H1 (cell line): Measurements from ENCODE around the gene OR10J4. TPM values are rescaled to one million over a fixed set of nuclear protein-coding genes. Genes with fewer than 3 reads are reported as not detected.

Source experiments
- CTCF ChIA-PET: fragments of 300-600 bp; sonication (Branson Sonifier 250); formaldehyde crosslinking; loops from one replicate; lab custom pipeline; 2021; ENCODE audit not compliant: partially characterized antibody; lab: Charles Lee
- POLR2A ChIA-PET: fragments of 300-600 bp; sonication (Branson Sonifier 250); formaldehyde crosslinking; loops from one replicate; lab custom pipeline; 2021; ENCODE audit warnings: inconsistent platforms; ENCODE audit not compliant: partially characterized antibody; lab: Charles Lee
- DNase-seq, 2 experiments: peaks; one replicate each; pipeline versions ENCODE4 v3.0.0 to v3.0.0-alpha.2; 2010 to 2022; ENCODE audit warnings: low spot score in 2 of 2, low read depth in 1 of 2, mixed read lengths in 1 of 2
- FAIRE-seq: peaks from 2 replicates; lab custom pipeline; 2011; peaks lifted over from hg19 to GRCh38; lab: Jason Lieb, UNC
- H2AFZ ChIP-seq: 2 replicates; pipeline ENCODE4 v1.8.1; 2012; ENCODE audit warnings: low read length, inconsistent platforms
- H2AK5ac ChIP-seq: 2 replicates; pipeline ENCODE4 v1.6.1; 2013; ENCODE audit warnings: low read depth, low read length
- H2BK120ac ChIP-seq: replicated peaks from 2 replicates; pipeline ENCODE3; 2013; ENCODE audit warnings: low read depth, low read length, inconsistent platforms
- H2BK12ac ChIP-seq: 2 replicates; pipeline ENCODE4 v1.6.1; 2013; ENCODE audit warnings: low read depth, low read length
- H2BK15ac ChIP-seq: 2 replicates; pipeline ENCODE4 v1.6.1; 2013; ENCODE audit warnings: low read length
- H2BK20ac ChIP-seq: 2 replicates; pipeline ENCODE4 v1.6.1; 2013; ENCODE audit warnings: low read length
- H2BK5ac ChIP-seq: 2 replicates; pipeline ENCODE4 v1.6.1; 2013; ENCODE audit warnings: low read depth, low read length
- H3K14ac ChIP-seq: 2 replicates; pipeline ENCODE4 v1.6.1; 2013; ENCODE audit warnings: inconsistent platforms; ENCODE audit not compliant: insufficient read length
- H3K18ac ChIP-seq: 2 replicates; pipeline ENCODE4 v1.6.1; 2013; ENCODE audit warnings: low read length; ENCODE audit errors: extremely low read depth
- H3K23ac ChIP-seq: 2 replicates; pipeline ENCODE4 v1.6.1; 2013; ENCODE audit warnings: inconsistent platforms; ENCODE audit not compliant: insufficient read length
- H3K23me2 ChIP-seq: 2 replicates; pipeline ENCODE4 v1.6.1; 2013; ENCODE audit warnings: low read depth, low read length
- H3K27ac ChIP-seq: 2 replicates; pipeline ENCODE4 v1.6.1; 2011; ENCODE audit warnings: low read depth, low read length, inconsistent platforms
- H3K27me3 ChIP-seq, 4 experiments: replicated peaks in 1 of 4; 1 replicate in 1 of 4; 2 replicates in 3 of 4; pipeline versions ENCODE4 v1.6.1 to v1.8.1; 2011 to 2013; ENCODE audit warnings: low read length in 3 of 4, mild to moderate bottlenecking in 3 of 4, inconsistent platforms in 2 of 4, mixed read lengths in 2 of 4, moderate library complexity in 1 of 4; ENCODE audit not compliant: control insufficient read depth in 3 of 4, insufficient read depth in 3 of 4; ENCODE audit errors: extremely low read depth in 1 of 4
- H3K36me3 ChIP-seq, 4 experiments: 2 replicates each; pipeline versions ENCODE4 v1.6.1 to v1.8.1; 2011 to 2013; ENCODE audit warnings: mild to moderate bottlenecking in 4 of 4, low read length in 3 of 4, moderate library complexity in 2 of 4, control low read depth in 1 of 4, inconsistent platforms in 1 of 4; ENCODE audit not compliant: insufficient read depth in 4 of 4, control insufficient read depth in 2 of 4
- H3K4ac ChIP-seq: replicated peaks from 2 replicates; pipeline ENCODE3; 2013; ENCODE audit warnings: low read length, low read depth, mixed read lengths, inconsistent platforms; ENCODE audit not compliant: insufficient read length
- H3K4me1 ChIP-seq, 4 experiments: replicated peaks in 1 of 4; 1 replicate in 1 of 4; 2 replicates in 3 of 4; pipeline versions ENCODE4 v1.6.1 to v1.8.1; 2011 to 2013; ENCODE audit warnings: low read length in 3 of 4, inconsistent platforms in 2 of 4, mixed read lengths in 1 of 4; ENCODE audit not compliant: insufficient read depth in 4 of 4, control insufficient read depth in 3 of 4
- H3K4me2 ChIP-seq, 2 experiments: 2 replicates each; pipeline versions ENCODE4 v1.6.1 to v1.8.1; 2011 to 2013; ENCODE audit warnings: low read depth in 2 of 2, low read length in 2 of 2, control low read depth in 1 of 2, inconsistent platforms in 1 of 2, mild to moderate bottlenecking in 1 of 2; ENCODE audit not compliant: insufficient read depth in 1 of 2
- H3K4me3 ChIP-seq, 4 experiments: fragments of 200-600, 300-600 bp in 1 of 4; sonication (generic), shearing (Covaris generic), sonication (Bioruptor Twin) in 1 of 4; 2 replicates each; pipeline versions ENCODE4 v1.5.1 to v1.8.1; 2011 to 2016; ENCODE audit warnings: low read length in 4 of 4, low read depth in 3 of 4, control low read depth in 2 of 4, inconsistent platforms in 2 of 4, mild to moderate bottlenecking in 2 of 4, mixed read lengths in 1 of 4, moderate library complexity in 1 of 4; ENCODE audit not compliant: insufficient read depth in 2 of 4; ENCODE audit errors: extremely low read depth in 1 of 4
- H3K56ac ChIP-seq: replicated peaks from 2 replicates; pipeline ENCODE3; 2013; ENCODE audit warnings: low read depth, mild to moderate bottlenecking, mixed read lengths, low read length, inconsistent platforms; ENCODE audit not compliant: insufficient read length
- H3K79me1 ChIP-seq: 2 replicates; pipeline ENCODE4 v1.6.1; 2013; ENCODE audit warnings: low read depth, low read length, control low read depth
- H3K79me2 ChIP-seq, 2 experiments: 2 replicates each; pipeline versions ENCODE4 v1.6.1 to v1.8.1; 2012 to 2013; ENCODE audit warnings: low read length in 2 of 2, mild to moderate bottlenecking in 2 of 2, inconsistent platforms in 1 of 2; ENCODE audit not compliant: insufficient read depth in 2 of 2, control insufficient read depth in 1 of 2
- H3K9ac ChIP-seq, 4 experiments: replicated peaks in 1 of 4; 1 replicate in 1 of 4; 2 replicates in 3 of 4; pipeline versions ENCODE4 v1.6.1 to v1.8.1; 2011 to 2013; ENCODE audit warnings: low read depth in 3 of 4, low read length in 3 of 4, control low read depth in 2 of 4, mild to moderate bottlenecking in 2 of 4, moderate library complexity in 2 of 4, inconsistent platforms in 1 of 4; ENCODE audit errors: extremely low read depth in 1 of 4
- H3K9me3 ChIP-seq, 2 experiments: 2 replicates each; pipeline versions ENCODE4 v1.6.1 to v1.8.1; 2012 to 2013; ENCODE audit warnings: mild to moderate bottlenecking in 2 of 2, moderate library complexity in 2 of 2, control low read depth in 1 of 2, inconsistent platforms in 1 of 2, low read depth in 1 of 2, low read length in 1 of 2, mixed read lengths in 1 of 2; ENCODE audit not compliant: insufficient read depth in 2 of 2
- H4K20me1 ChIP-seq, 2 experiments: replicated peaks in 1 of 2; 2 replicates each; pipeline versions ENCODE3 to v1.8.1; 2011 to 2013; ENCODE audit warnings: inconsistent platforms in 2 of 2, low read length in 2 of 2, mild to moderate bottlenecking in 1 of 2; ENCODE audit not compliant: insufficient read depth in 2 of 2, control insufficient read depth in 1 of 2
- H4K5ac ChIP-seq: 2 replicates; pipeline ENCODE4 v1.6.1; 2013; ENCODE audit warnings: low read length, low read depth, mixed read lengths, inconsistent platforms; ENCODE audit not compliant: insufficient read length
- H4K8ac ChIP-seq: 2 replicates; pipeline ENCODE4 v1.8.0; 2013; ENCODE audit warnings: mild to moderate bottlenecking, moderate library complexity, low read length, inconsistent platforms; ENCODE audit not compliant: insufficient read depth; ENCODE audit errors: extremely low read depth
- H4K91ac ChIP-seq: replicated peaks from 2 replicates; pipeline ENCODE3; 2013; ENCODE audit warnings: low read length, mixed read lengths, inconsistent platforms; ENCODE audit not compliant: insufficient read length
- BRCA1 ChIP-seq: IDR thresholded peaks from 2 replicates; pipeline ENCODE4 v1.6.1; 2012; ENCODE audit warnings: low read depth, low read length, improper control_type of control experiment
- CTCF ChIP-seq, 3 experiments: IDR thresholded peaks; 1 replicate in 2 of 3; 2 replicates in 1 of 3; pipeline versions ENCODE4 v1.5.1 to v1.6.1; 2011; ENCODE audit warnings: low read length in 3 of 3, mild to moderate bottlenecking in 3 of 3, inconsistent platforms in 2 of 3, low read depth in 1 of 3, moderate library complexity in 1 of 3; ENCODE audit not compliant: insufficient read depth in 1 of 3; ENCODE audit errors: control extremely low read depth in 1 of 3
- KDM1A ChIP-seq: fragments of 200-600, 300-600 bp; sonication (generic); IDR thresholded peaks from 2 replicates; pipeline ENCODE4 v1.7.1; 2016; ENCODE audit warnings: mild to moderate bottlenecking, low read length, borderline replicate concordance
- PHF8 ChIP-seq: fragments of 200-600 bp; sonication (generic); conservative IDR thresholded peaks from 2 replicates; pipeline ENCODE4 v1.7.1; 2012; ENCODE audit warnings: low read depth, mild to moderate bottlenecking, inconsistent platforms, low read length, moderate library complexity
- SAP30 ChIP-seq: fragments of 300-600 bp; sonication (generic); IDR thresholded peaks from 2 replicates; pipeline ENCODE4 v1.7.1; 2012; ENCODE audit warnings: low read length, moderate library complexity, mild to moderate bottlenecking, inconsistent platforms; ENCODE audit not compliant: insufficient read depth, insufficient replicate concordance
- SIX5 ChIP-seq: IDR thresholded peaks from 2 replicates; pipeline ENCODE4 v1.6.1; 2011; ENCODE audit warnings: mild to moderate bottlenecking, low read depth, low read length
- TEAD4 ChIP-seq: IDR thresholded peaks from 2 replicates; pipeline ENCODE4 v1.6.1; 2012; ENCODE audit warnings: low read depth, low read length, inconsistent platforms, mixed read lengths
- YY1 ChIP-seq: IDR thresholded peaks from 2 replicates; pipeline ENCODE4 v1.6.1; 2011; ENCODE audit warnings: low read depth, mild to moderate bottlenecking, low read length
- WGBS, 2 experiments: shearing (Covaris generic) in 1 of 2; methylation state at CpG; one replicate each; pipeline versions ENCODE4 v1.1.6 to v1.1.7; 2013 to 2015; ENCODE audit warnings: low lambda C conversion rate in 2 of 2, mixed read lengths in 2 of 2, inconsistent platforms in 1 of 2, low coverage in 1 of 2, missing lambda C conversion rate in 1 of 2; ENCODE audit not compliant: insufficient replicate concordance in 2 of 2, insufficient coverage in 1 of 2, insufficient read length in 1 of 2; ENCODE audit errors: extremely low coverage in 1 of 2, missing lambda C conversion rate in 1 of 2; 5-methylcytosine and 5-hydroxymethylcytosine counted together
- polyA plus RNA-seq, 7 experiments: library from polyadenylated mRNA; depleted of rRNA in 3 of 7; stranded (reverse) in 5 of 7; unstranded in 2 of 7; fragments of >200 nt in 5 of 7; fragments of 200-250 nt in 2 of 7; gene quantifications; 1 replicate in 5 of 7; 2 replicates in 1 of 7; 4 replicates in 1 of 7; pipeline versions ENCODE4 v1.2.1 to v1.2.3, GENCODE V29; 2011 to 2013; ENCODE audit warnings: missing spikeins in 2 of 7, mixed read lengths in 2 of 7
- total RNA-seq: library from RNA; stranded (reverse); fragmentation: NEBNext Ultra II Directional; extraction: Animal tissue kit (Norgen Biotek cat#: 25700); gene quantifications from 2 replicates; pipeline ENCODE4 v1.2.1, GENCODE V29; 2021

The OR10J4 gene
- total and polyA plus RNA-seq, 2 of the 8 experiments (the other 6 are each of a cell fraction or from before 2014, with no cell fraction given), result not detected

GRCh38 chr1:159442428-159442827 is 10.4 kb downstream of the OR10J4 start:
- 44% methylated on average over 2 of the region's 2 CpGs; no CpG with 5 or more reads in 1 of the 2 experiments for WGBS, 2 experiments
- FAIRE-seq, result no peak

More at GRCh38 chr1:159442428-159442827, 10.4 kb downstream of the OR10J4 start:
- ChIA-PET POLR2A (no interaction called here), CTCF (no interaction called here)
- Histone ChIP-seq H4K91ac (no peak overlapping the region), H3K4me3 (no peak overlapping the region), H3K79me2 (no peaks in the 10 kb centered on the region), H3K79me1 (no peaks in the 10 kb centered on the region), H3K56ac (no peak overlapping the region), H3K27me3 (no peaks in the 10 kb centered on the region), H4K20me1 (no peaks in the 10 kb centered on the region), H2AFZ (no peak overlapping the region), H4K8ac (no peak overlapping the region), H3K4me1 (no peaks in the 10 kb centered on the region), H3K9ac (no peak overlapping the region), H2BK120ac (no peak overlapping the region), H2BK20ac (no peak overlapping the region), H3K18ac (no peak overlapping the region), H3K9me3 (peaks cover 71 to 76% of the 10 kb centered on the region in 2 experiments), H3K23ac (no peak overlapping the region), H3K4ac (no peak overlapping the region), H2BK15ac (no peak overlapping the region), H3K4me2 (no peak overlapping the region), H4K5ac (no peak overlapping the region), H2AK5ac (no peak overlapping the region), H3K27ac (no peak overlapping the region), H3K23me2 (no peaks in the 10 kb centered on the region), H3K14ac (no peak overlapping the region), H3K36me3 (no peaks in the 10 kb centered on the region), H2BK5ac (no peak overlapping the region), H2BK12ac (no peak overlapping the region)
- TF ChIP-seq CTCF (IDR thresholded peaks at IDR 0.05; ENCODE audit: control extremely low read depth in 1 of 3, insufficient read depth in 1 of 3, low read depth in 1 of 3, low read length in 3 of 3) (no peak), TEAD4 (no peak), SIX5 (no peak), KDM1A (no peak), PHF8 (no peak), SAP30 (no peak), BRCA1 (no peak), YY1 (no peak)
- DNase-seq, result no peak
